ENCODE measurements around the gene RFX4. TPM values are rescaled to one million over a fixed set of nuclear protein-coding genes. Genes with fewer than 3 reads are reported as not detected.

Gene RFX4
- total RNA-seq, 1 experiment from 2014 or later = not detected

- TF ChIP-seq JUND (IDR thresholded peaks at IDR 0.05) (no peak), REST (IDR thresholded peaks at IDR 0.05; ENCODE audit: low read depth) (no peak), SIN3A (IDR thresholded peaks at IDR 0.05; ENCODE audit: low read depth) (no peak), ZBTB33 (IDR thresholded peaks at IDR 0.05; ENCODE audit: extremely low read depth, insufficient replicate concordance, low read length) (no peak), ELF1 (IDR thresholded peaks at IDR 0.05; ENCODE audit: borderline replicate concordance, low read depth) (no peak), POLR2AphosphoS5 (IDR thresholded peaks at IDR 0.05; ENCODE audit: low read depth, low read length) (no peak), FOSL1 (IDR thresholded peaks at IDR 0.05; ENCODE audit: low read depth) (no peak), EGR1 (IDR thresholded peaks at IDR 0.05; ENCODE audit: low read depth) (no peak), POLR2A (IDR thresholded peaks at IDR 0.05; ENCODE audit: borderline replicate concordance, extremely low read depth, insufficient read depth, insufficient read length) (no peak), CEBPB (IDR thresholded peaks at IDR 0.05; ENCODE audit: low read depth) (no peak), ATF3 (IDR thresholded peaks at IDR 0.05) (no peak), EZH2phosphoT487 (IDR thresholded peaks at IDR 0.05; ENCODE audit: borderline replicate concordance) (no peak), ZNF274 (IDR thresholded peaks at IDR 0.05; ENCODE audit: low read depth, low read length) (no peak)
- Histone ChIP-seq H3K27me3 (ENCODE audit: insufficient read depth, low read length) (no peaks in the 10 kb centered on the region), H3K9me3 (ENCODE audit: control insufficient read depth in 1 of 2, insufficient read depth in 1 of 2, low read depth in 1 of 2, low read length in 2 of 2) (no peaks in the 10 kb centered on the region), H3K4me1 (ENCODE audit: control insufficient read depth in 1 of 2, insufficient read depth in 2 of 2, low read length in 2 of 2) (peaks cover 13 to 40% of the 10 kb centered on the region in 2 experiments; a peak in 3 of 4 replicates), H2AFZ (ENCODE audit: low read depth, low read length, poor library complexity, severe bottlenecking) (no peak overlapping the region), H3K9me2 (ENCODE audit: insufficient read depth) (no peaks in the 10 kb centered on the region), H3K79me2 (ENCODE audit: insufficient read depth, low read length) (peaks cover 70% of the 10 kb centered on the region), H3K36me3 (ENCODE audit: control insufficient read depth in 1 of 2, insufficient read depth in 2 of 2, low read length in 2 of 2) (no peaks in the 10 kb centered on the region), H3K9ac (ENCODE audit: low read length) (no peak overlapping the region), H3K4me2 (ENCODE audit: low read length) (no peak overlapping the region), H4K20me1 (ENCODE audit: insufficient read depth) (no peaks in the 10 kb centered on the region), H3K27ac (ENCODE audit: low read depth, low read length) (no peak overlapping the region), H3K4me3 (replicated peaks in 1 of 2; ENCODE audit: low read depth in 1 of 2, low read length in 2 of 2) (no peak overlapping the region)
- POLR2A ChIA-PET = no interaction called here
- RAD21 ChIA-PET (ENCODE audit: low non-redundant PET in 1 of 2, low total read pairs in 2 of 2, uncharacterized antibody in 2 of 2, unreplicated experiment in 2 of 2) = no interaction called here
- CTCF ChIA-PET = no interaction called here
- intact Hi-C loops (cut with micrococcal nuclease) = no loop called here
- no peak for ATAC-seq
- DNase-seq (ENCODE audit: low read depth, low spot score) = no peak
- no TSS peak for BruUV-seq (replicated peaks)
These were observed 194.1 kb downstream of the RFX4 start for GRCh38 chr12:106776897-106777296.

All from HCT116 (cell line).